Measurements from ENCODE around the gene DIS3L.

- no peak for TF ChIP-seq ZC3H10 (CRISPR knock-in tag; IDR thresholded peaks at IDR 0.05)
- TF ChIP-seq ZFP3 (CRISPR knock-in tag; IDR thresholded peaks at IDR 0.05): no peak
- TF ChIP-seq RARB (CRISPR knock-in tag; IDR thresholded peaks at IDR 0.05): no peak
- TF ChIP-seq ESRRG (CRISPR knock-in tag; IDR thresholded peaks at IDR 0.05): no peak
- no peak for TF ChIP-seq TCF4 (CRISPR knock-in tag; IDR thresholded peaks at IDR 0.05; ENCODE audit: borderline replicate concordance)
- no peak for TF ChIP-seq CSRNP3 (CRISPR knock-in tag; IDR thresholded peaks at IDR 0.05)
- no peak for TF ChIP-seq PPARA (CRISPR knock-in tag; IDR thresholded peaks at IDR 0.05; ENCODE audit: borderline replicate concordance)
- no peak for TF ChIP-seq PATZ1 (CRISPR knock-in tag; IDR thresholded peaks at IDR 0.05; ENCODE audit: borderline replicate concordance)
- no peak for TF ChIP-seq ARNTL (CRISPR knock-in tag; IDR thresholded peaks at IDR 0.05; ENCODE audit: borderline replicate concordance, low read depth)
- no peak for TF ChIP-seq OSR1 (CRISPR knock-in tag; IDR thresholded peaks at IDR 0.05)
- no peak for TF ChIP-seq CREB5 (CRISPR knock-in tag; IDR thresholded peaks at IDR 0.05; ENCODE audit: low read depth)
Observed at GRCh38 chr15:66323312-66323928, 30.1 kb downstream of the DIS3L start.

Data from SK-N-SH treated with all-trans-retinoic acid at 6 μM for 48 hours (cell line).